Activated T-cell treated with anti-CD3 and anti-CD28 coated beads, Interleukin-2, amount 50 U/mL, for 24 hours (primary cell): ENCODE data around the gene TCF20.

Experiments
- DNase-seq: peaks from one replicate; pipeline ENCODE4 v3.0.0-alpha.2; 2020
- H3K27ac Mint-ChIP-seq: 2 replicates; pipeline ENCODE4 v1.8.0; 2020; ENCODE audit warnings: mild to moderate bottlenecking, mixed read lengths
- H3K27me3 Mint-ChIP-seq: 2 replicates; pipeline ENCODE4 v1.8.0; 2020; ENCODE audit warnings: mixed read lengths
- H3K36me3 Mint-ChIP-seq: 2 replicates; pipeline ENCODE4 v1.8.0; 2020; ENCODE audit warnings: low read depth, mixed read lengths
- H3K4me1 Mint-ChIP-seq: 2 replicates; pipeline ENCODE4 v1.8.0; 2020; ENCODE audit warnings: low read depth, mixed read lengths
- H3K4me3 Mint-ChIP-seq: 2 replicates; pipeline ENCODE4 v1.8.0; 2020; ENCODE audit warnings: mild to moderate bottlenecking, moderate library complexity, mixed read lengths
- H3K9me3 Mint-ChIP-seq: 2 replicates; pipeline ENCODE4 v1.8.0; 2020; ENCODE audit warnings: mixed read lengths

TCF20 gene

DNA sequence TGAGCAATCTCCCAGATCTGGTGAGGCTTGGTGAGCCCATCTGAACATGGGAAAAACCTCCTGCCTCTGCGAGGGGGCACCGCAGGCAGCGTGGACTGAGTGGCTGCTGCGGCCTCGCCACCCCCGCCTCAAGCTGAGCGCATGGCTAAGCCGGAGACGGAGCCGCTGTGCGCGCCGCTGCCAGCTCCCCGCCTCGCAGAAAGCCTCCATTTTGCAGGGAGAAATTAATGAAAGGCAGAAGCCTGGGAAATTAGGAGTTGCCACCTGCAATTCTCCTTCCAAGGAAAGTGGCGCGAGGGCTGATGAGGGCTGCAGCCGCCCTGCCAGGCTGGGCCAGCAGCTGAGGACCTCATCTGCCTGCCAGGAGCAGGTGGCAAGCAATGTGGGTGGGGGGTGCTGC, 35.6 kb upstream of the TCF20 start:
- no peaks in the 10 kb centered on the region for H3K9me3 Mint-ChIP-seq
- no peak for DNase-seq
- no peaks in the 10 kb centered on the region for H3K27me3 Mint-ChIP-seq
- peaks cover 64% of the 10 kb centered on the region for H3K4me1 Mint-ChIP-seq
- H3K4me3 Mint-ChIP-seq, result no peak overlapping the region
- no peaks in the 10 kb centered on the region for H3K36me3 Mint-ChIP-seq
- no peak overlapping the region for H3K27ac Mint-ChIP-seq

DNA sequence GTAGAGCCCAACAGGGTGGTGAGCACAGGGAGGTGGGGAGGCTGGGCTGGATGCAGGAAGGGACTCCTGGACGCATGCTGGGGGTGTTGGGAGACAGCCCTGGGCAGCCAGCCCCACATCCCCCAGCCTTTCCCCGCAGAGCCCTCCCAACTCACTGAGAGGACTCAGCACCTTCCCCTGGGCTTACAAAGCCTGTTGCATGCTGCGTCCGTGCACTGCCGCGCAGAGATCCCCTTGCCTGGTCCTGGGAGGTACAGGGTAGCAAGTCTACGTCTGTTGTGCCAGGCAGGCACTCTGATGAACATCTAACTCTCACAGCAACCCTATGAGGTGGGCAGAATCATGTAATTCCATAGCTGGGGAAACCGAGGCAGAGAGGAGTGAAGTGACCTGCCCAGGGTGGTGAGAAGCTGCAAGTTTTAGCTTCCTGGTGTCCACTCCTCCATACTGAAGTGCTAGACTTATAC, 33.9 kb upstream of the TCF20 start:
- Mint-ChIP-seq H3K4me1 (peaks cover 69% of the 10 kb centered on the region), H3K27ac (no peak overlapping the region), H3K4me3 (no peak overlapping the region), H3K9me3 (no peaks in the 10 kb centered on the region), H3K27me3 (no peaks in the 10 kb centered on the region), H3K36me3 (no peaks in the 10 kb centered on the region)
- no peak for DNase-seq

DNA sequence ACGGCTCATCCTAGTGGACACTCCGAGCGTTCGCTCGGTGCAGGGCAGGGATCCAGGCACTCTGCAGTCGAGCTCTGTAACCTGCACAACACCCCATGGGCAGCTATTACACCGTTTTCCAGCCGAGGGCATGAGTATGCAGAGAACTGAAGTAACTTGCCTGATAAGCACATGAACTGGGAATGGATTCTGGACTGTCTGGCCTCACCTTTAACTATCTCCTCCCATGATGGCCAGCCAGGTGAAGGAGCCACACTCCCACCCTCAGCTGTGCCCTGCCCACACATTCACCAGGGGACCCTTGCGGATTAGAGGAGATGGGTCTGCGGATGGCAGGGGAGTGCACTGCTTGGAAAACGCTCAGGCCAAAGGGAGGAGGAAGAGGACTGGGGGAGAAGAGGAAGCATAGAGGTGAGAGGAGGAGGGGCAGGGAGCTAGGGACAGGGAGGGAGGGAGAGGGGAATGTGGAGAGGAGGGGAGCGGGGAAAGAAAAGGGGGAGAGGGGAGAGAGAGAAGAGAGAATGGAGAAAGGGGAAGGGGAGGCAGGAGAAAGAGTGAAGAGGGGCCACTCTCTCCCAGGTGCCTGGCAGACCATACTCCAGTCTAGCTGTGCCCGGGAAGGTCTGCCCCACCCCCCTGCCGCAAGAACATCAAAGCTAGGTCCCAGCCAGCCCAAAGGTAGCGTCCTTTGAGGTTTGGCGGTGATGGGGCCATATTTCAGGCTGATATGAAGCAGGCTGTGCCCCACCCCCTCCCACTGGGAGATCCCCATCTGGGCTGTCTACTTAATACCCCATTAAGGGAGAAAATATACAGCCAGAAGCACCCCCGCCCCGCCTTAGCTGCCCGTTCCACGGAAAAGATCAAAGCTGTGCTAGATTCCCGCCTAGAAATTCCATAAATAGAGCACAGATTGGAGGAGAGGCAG, 33.2 kb upstream of the TCF20 start:
- Mint-ChIP-seq H3K27ac (no peak overlapping the region), H3K9me3 (no peaks in the 10 kb centered on the region), H3K4me1 (peaks cover 71% of the 10 kb centered on the region), H3K4me3 (no peak overlapping the region), H3K27me3 (no peaks in the 10 kb centered on the region), H3K36me3 (no peaks in the 10 kb centered on the region)
- no peak for DNase-seq

DNA sequence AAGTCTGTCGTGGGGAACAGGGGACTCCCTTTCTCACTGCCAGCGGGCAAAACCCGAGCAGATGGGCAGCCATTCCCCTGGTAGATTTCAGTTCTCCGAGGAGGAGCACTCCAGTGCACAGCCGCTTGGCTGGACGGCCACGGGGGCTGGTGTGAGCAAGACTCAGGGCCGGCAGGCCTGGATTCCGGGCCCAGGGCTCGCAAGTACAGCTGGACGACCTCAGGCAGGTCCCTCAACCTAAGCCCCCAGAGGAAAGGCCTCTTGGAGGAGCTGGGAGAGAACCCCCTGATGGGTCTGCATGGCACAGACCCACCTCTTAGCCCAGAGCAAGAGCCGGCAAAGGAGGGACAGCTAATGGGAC, 31.3 kb upstream of the TCF20 start:
- H3K27me3 Mint-ChIP-seq, result no peaks in the 10 kb centered on the region
- H3K9me3 Mint-ChIP-seq, result no peaks in the 10 kb centered on the region
- no peaks in the 10 kb centered on the region for H3K36me3 Mint-ChIP-seq
- no peak overlapping the region for H3K27ac Mint-ChIP-seq
- H3K4me1 Mint-ChIP-seq, result peaks cover 74% of the 10 kb centered on the region
- no peak for DNase-seq
- no peak overlapping the region for H3K4me3 Mint-ChIP-seq

DNA sequence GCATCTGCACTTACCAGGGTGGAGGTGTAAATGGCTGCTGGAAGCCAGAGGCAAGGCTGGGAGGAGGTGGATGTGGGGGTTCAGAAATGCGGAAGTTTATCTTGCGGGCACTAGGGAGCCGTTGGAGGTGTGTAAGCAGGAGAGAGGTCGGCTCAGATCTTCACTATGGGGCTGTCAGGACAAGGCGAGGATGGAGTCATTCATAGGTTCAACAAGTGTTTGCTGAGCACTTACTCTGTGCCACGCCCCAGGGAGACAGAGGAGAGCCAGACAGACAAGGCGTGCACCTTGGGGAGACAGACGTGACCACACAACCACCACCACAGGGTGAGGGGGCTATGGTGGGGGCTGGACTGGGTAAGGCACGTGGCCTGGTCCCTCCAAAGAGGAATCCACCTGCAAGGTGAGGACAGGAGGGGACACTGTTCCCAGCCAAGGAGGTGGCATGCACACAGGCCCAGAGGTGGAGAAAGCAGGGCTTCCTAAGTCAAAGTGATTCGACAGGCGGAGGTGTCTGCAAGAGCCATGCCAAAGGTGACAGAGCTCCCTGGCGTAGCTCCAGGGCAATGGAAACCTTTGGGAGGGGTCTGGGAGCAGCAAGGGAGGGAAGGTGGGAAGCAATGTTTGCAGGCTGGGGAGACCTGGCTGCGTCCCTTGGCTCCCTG, 30.8 kb upstream of the TCF20 start:
- DNase-seq, result no peak
- H3K4me1 Mint-ChIP-seq, result peaks cover 76% of the 10 kb centered on the region
- H3K27ac Mint-ChIP-seq, result peak overlapping the region; percentile 42
- H3K27me3 Mint-ChIP-seq, result no peaks in the 10 kb centered on the region
- no peaks in the 10 kb centered on the region for H3K36me3 Mint-ChIP-seq
- H3K9me3 Mint-ChIP-seq, result no peaks in the 10 kb centered on the region
- H3K4me3 Mint-ChIP-seq, result no peak overlapping the region

DNA sequence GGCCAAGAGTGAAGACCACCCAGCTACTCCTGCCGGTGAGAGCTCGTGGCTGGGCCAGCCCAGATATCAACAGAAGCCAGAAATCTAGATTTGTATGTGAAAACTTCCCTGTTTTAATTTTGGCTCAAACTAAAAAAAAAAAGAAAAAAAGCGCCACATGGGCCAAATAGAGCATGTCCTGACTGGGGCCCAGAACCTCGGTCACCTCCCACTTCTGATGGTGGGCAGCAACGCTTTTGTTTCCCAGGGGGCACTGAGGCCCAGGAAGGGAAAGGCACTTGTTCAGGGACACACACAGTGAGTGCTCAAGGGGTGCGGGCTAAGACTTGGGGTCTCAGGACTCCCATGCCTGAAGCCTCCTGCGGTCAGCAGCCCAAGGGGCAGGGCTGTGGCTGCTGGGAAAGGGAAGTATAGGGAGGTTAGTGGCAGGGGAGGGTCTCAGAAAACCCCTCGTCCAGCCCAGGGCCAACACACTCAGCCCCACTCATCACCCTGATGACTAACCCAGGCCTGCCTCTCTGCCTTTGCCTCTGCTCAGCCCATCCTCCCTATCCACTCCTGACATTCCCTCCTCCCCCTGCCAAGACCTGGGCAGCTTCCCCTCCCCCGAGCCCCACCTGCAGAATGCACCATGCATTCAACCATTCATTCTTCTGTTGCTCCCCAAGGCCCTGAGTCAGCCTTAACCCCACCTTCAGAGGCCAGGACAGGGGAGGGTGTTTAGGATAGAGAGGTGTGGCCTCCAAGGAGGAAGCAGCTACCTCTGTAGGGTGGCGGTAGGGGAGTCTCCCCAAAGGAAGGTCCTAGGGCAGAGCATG, 30.0 kb upstream of the TCF20 start:
- peak; percentile 39 for DNase-seq
- no peaks in the 10 kb centered on the region for H3K36me3 Mint-ChIP-seq
- H3K9me3 Mint-ChIP-seq, result no peaks in the 10 kb centered on the region
- H3K27me3 Mint-ChIP-seq, result no peaks in the 10 kb centered on the region
- H3K27ac Mint-ChIP-seq, result peak overlapping the region; percentile 84
- H3K4me1 Mint-ChIP-seq, result peaks cover 83% of the 10 kb centered on the region
- peak overlapping the region; percentile 44 for H3K4me3 Mint-ChIP-seq

DNA sequence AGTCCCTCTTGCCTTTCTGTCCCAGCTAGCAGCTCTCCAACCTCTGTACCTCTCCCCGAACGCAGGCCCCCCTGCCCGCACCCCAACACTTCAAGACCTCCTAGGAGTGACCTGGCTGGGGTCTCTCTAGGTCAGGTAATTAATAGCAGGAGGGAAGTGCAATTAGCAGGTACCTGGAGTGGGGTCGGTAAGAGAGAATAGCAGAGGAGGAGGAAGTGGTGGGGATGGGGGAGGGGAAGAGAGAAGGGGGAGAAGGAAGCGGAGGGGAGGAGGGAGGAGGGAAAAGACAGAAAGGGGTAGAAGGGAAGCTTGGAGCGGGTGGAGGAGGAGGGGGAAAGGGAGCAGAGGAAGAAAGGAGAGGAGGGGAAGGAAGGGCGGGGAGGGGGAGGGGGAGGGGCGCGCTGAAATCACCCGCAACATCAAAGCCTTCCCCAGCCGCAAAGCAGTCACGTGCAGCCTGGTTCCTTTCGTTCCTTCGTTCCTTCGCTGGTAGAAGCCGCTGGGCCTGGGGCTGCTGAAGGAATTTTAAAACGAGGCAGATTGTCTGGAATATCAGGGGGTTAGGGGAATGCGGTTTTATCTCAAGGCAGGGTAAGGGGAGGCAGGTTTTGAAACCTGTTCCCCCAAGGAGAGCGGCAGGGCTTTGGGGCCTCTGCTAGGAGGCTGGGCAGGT, 29.3 kb upstream of the TCF20 start:
- no peaks in the 10 kb centered on the region for H3K9me3 Mint-ChIP-seq
- H3K27me3 Mint-ChIP-seq, result no peaks in the 10 kb centered on the region
- peak overlapping the region; percentile 84 for H3K27ac Mint-ChIP-seq
- DNase-seq, result peak; percentile 60
- H3K4me1 Mint-ChIP-seq, result peaks cover 81% of the 10 kb centered on the region
- H3K4me3 Mint-ChIP-seq, result peak overlapping the region; percentile 44
- H3K36me3 Mint-ChIP-seq, result no peaks in the 10 kb centered on the region

DNA sequence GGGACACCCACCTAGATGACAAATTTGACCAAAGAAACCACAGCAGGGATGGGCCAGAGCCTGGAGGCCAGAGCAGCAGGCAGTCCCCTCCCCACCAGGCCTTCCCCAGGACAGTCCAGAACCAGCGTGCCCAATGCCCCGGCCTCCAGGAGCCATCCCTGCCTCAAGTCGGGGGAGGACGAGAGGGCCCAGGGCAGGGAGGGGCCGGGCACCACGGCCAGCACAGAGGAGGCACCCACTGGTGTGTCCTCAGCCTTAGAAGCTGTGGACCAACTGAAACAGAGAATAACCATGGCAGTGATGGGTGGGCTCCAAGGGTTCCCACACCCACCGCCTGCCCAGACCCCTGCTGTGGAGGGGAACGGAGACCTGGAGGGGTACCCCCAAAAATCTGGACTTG, 28.3 kb upstream of the TCF20 start:
- no peak for DNase-seq
- Mint-ChIP-seq H3K36me3 (no peaks in the 10 kb centered on the region), H3K4me3 (no peak overlapping the region), H3K4me1 (peaks cover 82% of the 10 kb centered on the region), H3K27me3 (no peaks in the 10 kb centered on the region), H3K9me3 (no peaks in the 10 kb centered on the region), H3K27ac (peak overlapping the region; percentile 37)

DNA sequence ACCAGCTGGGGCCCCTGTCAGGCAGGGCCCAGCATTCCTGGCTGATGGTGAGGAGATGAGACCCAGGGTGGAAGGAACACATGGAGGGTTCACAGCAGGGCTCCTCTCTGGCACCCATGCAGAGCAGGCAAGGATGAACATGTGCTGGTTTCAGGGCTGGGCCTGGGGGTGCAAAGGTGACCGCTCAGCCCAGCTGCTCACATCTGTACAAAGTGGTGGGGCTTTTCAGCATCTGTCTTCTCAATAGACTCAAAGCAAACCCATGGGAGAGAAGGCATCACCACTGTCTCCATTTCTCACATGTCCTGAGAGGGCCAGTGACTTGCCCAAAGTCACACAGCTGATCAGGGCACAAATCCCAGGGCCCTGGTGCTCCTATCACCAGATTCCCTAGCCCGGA, 27.3 kb upstream of the TCF20 start:
- peak overlapping the region; percentile 35 for H3K27ac Mint-ChIP-seq
- no peak for DNase-seq
- no peaks in the 10 kb centered on the region for H3K36me3 Mint-ChIP-seq
- H3K4me1 Mint-ChIP-seq, result peaks cover 76% of the 10 kb centered on the region
- H3K4me3 Mint-ChIP-seq, result no peak overlapping the region
- no peaks in the 10 kb centered on the region for H3K9me3 Mint-ChIP-seq
- H3K27me3 Mint-ChIP-seq, result no peaks in the 10 kb centered on the region

DNA sequence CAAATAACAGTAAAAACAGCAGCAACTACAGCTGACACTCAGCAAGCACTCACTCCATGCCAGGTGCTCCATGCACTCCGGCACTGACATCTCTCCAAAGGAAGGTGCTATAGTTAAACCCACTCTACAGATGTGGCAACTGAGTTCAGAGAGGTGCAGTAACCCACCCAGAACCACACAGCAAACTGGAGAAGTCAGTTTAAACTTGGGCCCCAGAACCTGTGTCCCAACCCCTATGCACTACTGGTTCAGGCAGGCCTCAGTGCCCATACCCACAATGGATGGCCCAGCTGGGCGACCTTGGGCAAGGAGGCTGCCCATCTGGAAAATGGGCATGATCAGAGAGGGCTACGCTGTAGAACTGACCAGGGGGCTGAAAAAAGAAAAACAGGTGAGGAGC, 26.4 kb upstream of the TCF20 start:
- Mint-ChIP-seq H3K4me1 (peaks cover 68% of the 10 kb centered on the region), H3K27me3 (no peaks in the 10 kb centered on the region), H3K27ac (peak overlapping the region; percentile 10), H3K4me3 (no peak overlapping the region), H3K36me3 (no peaks in the 10 kb centered on the region), H3K9me3 (no peaks in the 10 kb centered on the region)
- DNase-seq, result no peak

DNA sequence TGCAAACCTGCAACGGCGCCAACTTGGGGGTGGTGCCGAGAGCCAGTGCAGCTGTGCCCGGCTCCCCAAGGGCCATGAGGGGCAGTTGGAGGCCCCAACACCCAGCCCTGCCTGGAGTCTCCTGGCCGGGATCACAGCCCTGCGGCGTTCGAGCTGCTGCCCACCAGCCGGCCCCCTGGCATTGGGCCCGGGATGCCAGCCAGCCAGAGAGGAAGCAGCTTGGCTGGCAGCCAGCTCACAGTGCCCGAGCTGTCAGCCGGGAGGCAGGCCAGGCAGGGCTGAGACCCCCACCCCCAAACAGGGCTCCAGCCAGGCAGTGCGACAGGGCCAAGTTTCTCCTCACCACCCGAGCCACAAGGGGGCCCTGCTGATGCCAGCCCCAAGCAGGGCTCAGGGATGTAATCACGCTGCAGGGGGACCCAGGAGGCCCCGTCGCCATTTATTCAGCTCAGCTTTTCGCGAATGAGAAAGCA, 26.0 kb upstream of the TCF20 start:
- H3K27ac Mint-ChIP-seq, result no peak overlapping the region
- H3K36me3 Mint-ChIP-seq, result no peaks in the 10 kb centered on the region
- no peaks in the 10 kb centered on the region for H3K27me3 Mint-ChIP-seq
- DNase-seq, result peak; percentile 43
- H3K4me1 Mint-ChIP-seq, result peaks cover 65% of the 10 kb centered on the region
- H3K4me3 Mint-ChIP-seq, result no peak overlapping the region
- no peaks in the 10 kb centered on the region for H3K9me3 Mint-ChIP-seq

DNA sequence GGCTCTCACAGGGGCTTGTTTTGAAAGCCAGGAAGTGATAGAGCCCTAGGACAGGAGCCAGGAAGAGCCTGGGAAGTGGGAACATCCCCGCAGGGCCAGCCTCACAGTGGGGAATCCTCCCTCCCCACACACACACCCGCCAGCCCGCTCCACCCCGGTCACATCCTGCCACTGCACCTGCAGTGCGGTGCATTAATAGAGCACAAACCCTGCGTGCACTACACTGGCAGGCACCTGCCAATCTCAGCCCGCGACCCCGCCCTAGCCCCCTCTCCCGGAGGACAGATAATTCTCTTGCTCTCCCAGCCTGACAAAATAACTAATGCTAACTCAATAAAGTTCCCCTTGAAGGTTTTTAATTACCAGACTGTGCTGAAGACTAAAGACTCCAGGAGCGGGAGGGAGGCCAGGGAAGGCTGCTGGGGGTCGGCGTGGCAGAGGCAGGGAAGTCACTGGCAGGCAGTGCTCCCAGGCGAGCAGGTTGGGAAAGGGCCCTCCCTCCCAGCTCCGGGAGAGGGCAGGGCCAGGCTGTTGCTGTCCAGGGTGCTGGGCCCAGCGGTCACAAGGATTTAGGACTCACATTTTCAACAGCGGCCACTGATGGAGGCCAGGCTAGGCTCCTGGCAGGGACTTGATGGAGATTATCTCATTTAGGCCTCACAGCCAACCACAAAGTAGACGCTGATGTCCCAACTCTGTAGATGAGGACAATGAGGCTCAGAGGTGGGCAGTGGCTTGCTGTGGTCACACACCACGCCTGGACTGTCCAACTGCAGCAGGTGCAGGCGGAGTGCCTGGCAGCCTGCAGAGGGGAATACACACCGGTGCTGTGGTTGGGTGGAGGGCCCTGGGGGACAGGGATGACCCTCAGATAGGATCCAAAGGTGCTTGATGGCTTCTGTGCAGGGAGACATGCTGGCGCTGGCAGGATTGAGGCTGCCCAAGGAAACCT, 23.9 kb upstream of the TCF20 start:
- no peak for DNase-seq

DNA sequence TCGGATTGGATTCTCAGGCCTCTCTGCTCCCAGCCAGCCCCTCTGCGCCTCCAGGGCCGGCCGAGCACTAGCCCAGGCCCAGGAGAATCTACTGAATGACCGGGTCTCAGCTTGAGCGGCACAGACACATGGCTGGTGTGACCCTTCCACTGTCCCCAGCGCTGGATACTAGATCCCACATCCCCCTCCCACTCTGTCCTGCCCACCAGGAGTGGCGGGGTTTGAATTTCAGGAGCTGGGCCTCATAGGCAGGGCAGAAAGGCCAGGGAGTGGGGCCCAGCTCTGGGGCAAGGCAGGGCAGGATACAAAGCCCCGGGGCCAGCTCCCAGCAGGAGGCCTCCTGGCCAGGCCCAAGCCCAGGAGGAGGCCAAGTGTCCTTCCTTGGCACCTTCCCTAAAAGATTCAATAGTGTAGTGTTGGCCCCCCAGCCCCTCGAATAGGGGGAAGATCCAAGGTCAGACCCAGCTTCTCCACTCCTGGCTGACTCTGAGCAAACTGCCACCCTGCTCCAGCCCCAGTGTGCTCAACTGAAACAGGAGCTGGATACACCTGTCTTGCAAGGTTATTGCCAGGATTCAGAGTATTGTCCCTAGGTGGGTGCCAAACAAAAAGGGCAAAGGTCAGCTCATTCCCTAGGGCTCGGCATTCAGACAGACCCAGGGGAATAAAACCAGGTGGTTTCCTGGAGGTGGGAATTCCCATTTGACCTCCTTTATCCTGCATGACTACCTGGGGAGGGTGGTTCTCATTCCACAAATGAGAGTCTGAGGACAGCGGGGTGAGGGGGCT, 22.5 kb upstream of the TCF20 start:
- no peak for DNase-seq
- H3K4me1 Mint-ChIP-seq, result peaks cover 34% of the 10 kb centered on the region
- H3K9me3 Mint-ChIP-seq, result no peaks in the 10 kb centered on the region
- no peak overlapping the region for H3K4me3 Mint-ChIP-seq
- H3K27me3 Mint-ChIP-seq, result no peaks in the 10 kb centered on the region
- no peak overlapping the region for H3K27ac Mint-ChIP-seq
- H3K36me3 Mint-ChIP-seq, result no peaks in the 10 kb centered on the region

More for the DNA sequence above, 23.9 kb upstream of the TCF20 start:
- no peaks in the 10 kb centered on the region for H3K9me3 Mint-ChIP-seq
- H3K27ac Mint-ChIP-seq, result no peak overlapping the region
- peaks cover 46% of the 10 kb centered on the region for H3K4me1 Mint-ChIP-seq
- H3K36me3 Mint-ChIP-seq, result no peaks in the 10 kb centered on the region
- H3K4me3 Mint-ChIP-seq, result no peak overlapping the region
- H3K27me3 Mint-ChIP-seq, result no peaks in the 10 kb centered on the region
